ENCODE measurements around the gene TRIP6.

The TRIP6 gene

DNA sequence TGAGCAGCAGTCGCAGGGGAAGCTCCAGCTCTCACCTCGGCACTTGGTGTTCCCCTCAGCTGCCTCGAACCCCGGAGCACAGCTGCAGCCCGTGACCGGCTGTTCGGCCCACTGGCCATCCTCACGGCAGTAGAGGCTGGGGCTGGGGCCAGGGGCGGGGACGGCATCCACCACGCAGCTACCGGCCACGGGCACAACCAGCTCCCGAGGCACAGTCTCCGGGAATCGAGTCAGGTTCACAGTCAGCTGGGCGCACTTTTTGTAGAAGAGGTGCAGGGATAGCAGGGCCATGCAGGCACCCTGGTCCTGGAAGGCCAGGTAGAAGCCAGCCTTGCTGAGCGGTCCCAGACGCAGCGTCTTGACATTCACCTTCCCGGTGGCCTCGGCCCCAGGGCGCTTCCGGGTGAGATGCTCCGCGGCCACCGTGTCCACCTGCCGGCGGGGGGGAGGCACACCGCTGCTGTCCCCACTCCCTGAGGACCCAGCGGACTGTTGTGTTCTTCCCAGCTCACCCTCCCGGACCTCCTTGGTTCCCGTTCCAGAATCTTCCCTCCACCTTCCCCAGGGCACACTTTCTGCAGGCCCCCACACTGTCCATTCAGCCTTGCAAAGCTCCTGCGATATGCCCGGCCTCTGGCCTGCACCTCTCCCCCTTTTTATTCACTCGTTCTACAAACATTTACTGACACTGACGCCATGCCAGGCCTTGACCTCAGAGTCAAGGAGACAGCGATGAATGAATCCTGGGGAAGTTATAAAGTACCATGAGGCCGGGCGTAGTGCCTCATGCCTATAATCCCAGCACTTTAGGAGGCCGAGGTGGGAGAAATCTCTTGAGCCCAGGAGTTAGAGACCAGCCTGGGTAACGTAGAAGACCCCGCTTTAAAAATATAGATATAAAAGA is 44.7 kb upstream of the TRIP6 start:
- no peaks in the 10 kb centered on the region for H3K4me1 ChIP-seq
- no peak overlapping the region for H2AFZ ChIP-seq
- H3K27ac ChIP-seq, result no peak overlapping the region
- H3K9me3 ChIP-seq (ENCODE audit: control insufficient read depth, low read length), result no peaks in the 10 kb centered on the region
- no peak overlapping the region for H3K4me3 ChIP-seq (ENCODE audit: low read depth, low read length)
- no peaks in the 10 kb centered on the region for H3K79me2 ChIP-seq
- no peaks in the 10 kb centered on the region for H3K36me3 ChIP-seq (ENCODE audit: control insufficient read depth, insufficient read depth, low read length)
- H3K9ac ChIP-seq, result no peak overlapping the region
- TF ChIP-seq, protein P1, sequence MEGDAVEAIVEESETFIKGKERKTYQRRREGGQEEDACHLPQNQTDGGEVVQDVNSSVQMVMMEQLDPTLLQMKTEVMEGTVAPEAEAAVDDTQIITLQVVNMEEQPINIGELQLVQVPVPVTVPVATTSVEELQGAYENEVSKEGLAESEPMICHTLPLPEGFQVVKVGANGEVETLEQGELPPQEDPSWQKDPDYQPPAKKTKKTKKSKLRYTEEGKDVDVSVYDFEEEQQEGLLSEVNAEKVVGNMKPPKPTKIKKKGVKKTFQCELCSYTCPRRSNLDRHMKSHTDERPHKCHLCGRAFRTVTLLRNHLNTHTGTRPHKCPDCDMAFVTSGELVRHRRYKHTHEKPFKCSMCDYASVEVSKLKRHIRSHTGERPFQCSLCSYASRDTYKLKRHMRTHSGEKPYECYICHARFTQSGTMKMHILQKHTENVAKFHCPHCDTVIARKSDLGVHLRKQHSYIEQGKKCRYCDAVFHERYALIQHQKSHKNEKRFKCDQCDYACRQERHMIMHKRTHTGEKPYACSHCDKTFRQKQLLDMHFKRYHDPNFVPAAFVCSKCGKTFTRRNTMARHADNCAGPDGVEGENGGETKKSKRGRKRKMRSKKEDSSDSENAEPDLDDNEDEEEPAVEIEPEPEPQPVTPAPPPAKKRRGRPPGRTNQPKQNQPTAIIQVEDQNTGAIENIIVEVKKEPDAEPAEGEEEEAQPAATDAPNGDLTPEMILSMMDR (IDR thresholded peaks at IDR 0.05), result no peak
- H3K4me2 ChIP-seq (ENCODE audit: low read length), result no peak overlapping the region
- H3K27me3 ChIP-seq (ENCODE audit: control insufficient read depth, insufficient read depth, low read length), result no peaks in the 10 kb centered on the region

DNA sequence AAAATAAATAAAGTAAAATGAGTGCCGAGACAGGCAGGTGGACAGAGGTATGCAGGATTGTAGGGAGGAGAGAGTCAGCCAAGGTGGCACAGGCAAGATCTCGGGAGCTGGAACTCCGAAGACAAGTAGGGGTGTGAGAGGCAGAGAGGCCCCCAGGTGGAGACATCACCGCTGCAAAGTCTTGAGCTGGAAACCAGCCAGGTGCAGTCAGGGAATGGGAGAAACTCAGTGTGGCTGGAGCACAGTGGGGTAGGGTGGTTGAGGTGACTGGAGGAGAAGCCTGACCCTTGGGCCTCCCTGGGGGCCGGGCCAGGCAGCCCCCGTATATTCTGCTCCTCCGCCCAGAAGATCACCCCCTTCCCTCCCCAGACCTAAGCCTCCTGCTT is 44.1 kb upstream of the TRIP6 start:
- Histone ChIP-seq H3K4me3 (ENCODE audit: low read depth, low read length) (no peak overlapping the region), H3K79me2 (no peaks in the 10 kb centered on the region), H3K36me3 (ENCODE audit: control insufficient read depth, insufficient read depth, low read length) (no peaks in the 10 kb centered on the region), H3K9me3 (ENCODE audit: control insufficient read depth, low read length) (no peaks in the 10 kb centered on the region), H3K27ac (no peak overlapping the region), H2AFZ (no peak overlapping the region), H3K9ac (no peak overlapping the region), H3K27me3 (ENCODE audit: control insufficient read depth, insufficient read depth, low read length) (no peaks in the 10 kb centered on the region), H3K4me1 (no peaks in the 10 kb centered on the region), H3K4me2 (ENCODE audit: low read length) (no peak overlapping the region)
- TF ChIP-seq, protein P1 (IDR thresholded peaks at IDR 0.05), result no peak

DNA sequence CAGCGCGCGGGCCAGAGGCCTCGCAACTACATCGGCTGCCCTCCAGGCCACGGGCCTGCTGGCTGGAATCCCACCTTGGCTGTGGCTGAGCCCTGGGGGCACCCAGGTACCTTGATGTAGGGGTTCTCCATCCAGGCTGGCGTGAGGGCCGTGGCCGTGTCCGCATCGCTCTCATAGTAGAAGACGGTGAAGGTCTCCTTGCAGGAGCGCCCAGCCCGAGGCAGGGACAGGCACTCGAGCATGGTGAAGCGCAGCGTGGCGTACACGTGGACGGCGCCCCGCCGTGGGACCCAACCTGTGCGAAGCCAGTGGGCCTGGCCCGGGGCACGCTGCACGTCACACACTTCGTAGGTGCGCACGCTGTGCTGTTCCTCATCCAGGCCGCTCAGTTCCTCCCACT is 43.7 kb upstream of the TRIP6 start:
- no peak overlapping the region for H3K4me2 ChIP-seq (ENCODE audit: low read length)
- no peaks in the 10 kb centered on the region for H3K36me3 ChIP-seq (ENCODE audit: control insufficient read depth, insufficient read depth, low read length)
- H3K9ac ChIP-seq, result no peak overlapping the region
- H2AFZ ChIP-seq, result no peak overlapping the region
- no peaks in the 10 kb centered on the region for H3K27me3 ChIP-seq (ENCODE audit: control insufficient read depth, insufficient read depth, low read length)
- H3K27ac ChIP-seq, result no peak overlapping the region
- TF ChIP-seq, protein P1 (IDR thresholded peaks at IDR 0.05), result no peak
- H3K4me3 ChIP-seq (ENCODE audit: low read depth, low read length), result no peak overlapping the region
- H3K79me2 ChIP-seq, result no peaks in the 10 kb centered on the region
- no peaks in the 10 kb centered on the region for H3K9me3 ChIP-seq (ENCODE audit: control insufficient read depth, low read length)
- H3K4me1 ChIP-seq, result no peaks in the 10 kb centered on the region

DNA sequence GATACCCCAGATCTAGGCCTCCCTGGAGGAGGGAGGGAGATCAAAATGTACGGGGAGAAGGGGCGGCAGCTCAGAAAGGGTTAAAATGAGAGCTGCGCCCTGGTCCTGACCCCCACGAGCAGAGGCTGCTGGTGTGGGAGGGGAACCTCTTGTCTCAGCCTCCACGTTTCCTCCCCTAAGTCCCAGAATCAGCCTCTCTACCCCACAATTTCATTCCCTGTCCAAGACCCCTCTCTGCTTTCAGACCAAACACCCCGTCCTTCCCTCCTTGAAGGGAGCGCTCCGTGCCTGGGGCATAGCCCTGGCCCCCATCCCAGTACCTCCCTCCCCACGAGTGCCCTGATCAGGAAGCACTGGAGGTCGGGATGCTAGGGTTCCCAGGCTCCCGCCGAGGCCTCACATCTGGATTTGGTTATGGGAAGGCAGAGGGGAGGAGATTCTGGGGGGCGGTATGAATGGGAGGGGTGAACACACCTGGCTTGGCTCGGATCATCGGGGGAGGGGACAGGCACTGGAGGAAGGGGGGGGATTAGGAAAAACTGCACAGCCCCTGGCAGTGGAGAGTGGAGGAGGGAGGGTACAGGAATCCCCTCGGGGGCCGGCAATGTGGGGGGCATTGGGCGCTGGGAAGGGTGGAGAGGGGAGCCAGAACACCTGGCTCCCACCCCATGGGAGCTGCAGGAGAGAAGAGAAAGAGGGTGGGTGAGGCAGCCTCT is 42.5 kb upstream of the TRIP6 start:
- Histone ChIP-seq H3K27me3 (ENCODE audit: control insufficient read depth, insufficient read depth, low read length) (no peaks in the 10 kb centered on the region), H2AFZ (no peak overlapping the region), H3K4me1 (no peaks in the 10 kb centered on the region), H3K36me3 (ENCODE audit: control insufficient read depth, insufficient read depth, low read length) (no peaks in the 10 kb centered on the region), H3K9ac (no peak overlapping the region), H3K27ac (no peak overlapping the region), H3K79me2 (no peaks in the 10 kb centered on the region), H3K4me3 (ENCODE audit: low read depth, low read length) (no peak overlapping the region), H3K9me3 (ENCODE audit: control insufficient read depth, low read length) (no peaks in the 10 kb centered on the region), H3K4me2 (ENCODE audit: low read length) (no peak overlapping the region)
- TF ChIP-seq, protein P1 (IDR thresholded peaks at IDR 0.05), result no peak

All from parathyroid adenoma (tissue), 2 donors.